ENCODE data around the gene KCNC2.

KCNC2 gene

GRCh38 chr12:75184516-75184915, 25.1 kb downstream of the KCNC2 start:
- no peaks in the 10 kb centered on the region for H3K4me1 ChIP-seq
- no peaks in the 10 kb centered on the region for H3K9me3 ChIP-seq
- no peak for DNase-seq
- intact Hi-C loops (cut with DNase I; ENCODE audit: low total_unique reads), result no loop called here
- no peaks in the 10 kb centered on the region for H3K36me3 ChIP-seq
- no peaks in the 10 kb centered on the region for H3K27me3 ChIP-seq
- H3K4me3 ChIP-seq, result no peak overlapping the region
- TF ChIP-seq, protein P1, sequence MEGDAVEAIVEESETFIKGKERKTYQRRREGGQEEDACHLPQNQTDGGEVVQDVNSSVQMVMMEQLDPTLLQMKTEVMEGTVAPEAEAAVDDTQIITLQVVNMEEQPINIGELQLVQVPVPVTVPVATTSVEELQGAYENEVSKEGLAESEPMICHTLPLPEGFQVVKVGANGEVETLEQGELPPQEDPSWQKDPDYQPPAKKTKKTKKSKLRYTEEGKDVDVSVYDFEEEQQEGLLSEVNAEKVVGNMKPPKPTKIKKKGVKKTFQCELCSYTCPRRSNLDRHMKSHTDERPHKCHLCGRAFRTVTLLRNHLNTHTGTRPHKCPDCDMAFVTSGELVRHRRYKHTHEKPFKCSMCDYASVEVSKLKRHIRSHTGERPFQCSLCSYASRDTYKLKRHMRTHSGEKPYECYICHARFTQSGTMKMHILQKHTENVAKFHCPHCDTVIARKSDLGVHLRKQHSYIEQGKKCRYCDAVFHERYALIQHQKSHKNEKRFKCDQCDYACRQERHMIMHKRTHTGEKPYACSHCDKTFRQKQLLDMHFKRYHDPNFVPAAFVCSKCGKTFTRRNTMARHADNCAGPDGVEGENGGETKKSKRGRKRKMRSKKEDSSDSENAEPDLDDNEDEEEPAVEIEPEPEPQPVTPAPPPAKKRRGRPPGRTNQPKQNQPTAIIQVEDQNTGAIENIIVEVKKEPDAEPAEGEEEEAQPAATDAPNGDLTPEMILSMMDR (IDR thresholded peaks at IDR 0.05), result no peak
- H3K27ac ChIP-seq, result no peak overlapping the region

DNA sequence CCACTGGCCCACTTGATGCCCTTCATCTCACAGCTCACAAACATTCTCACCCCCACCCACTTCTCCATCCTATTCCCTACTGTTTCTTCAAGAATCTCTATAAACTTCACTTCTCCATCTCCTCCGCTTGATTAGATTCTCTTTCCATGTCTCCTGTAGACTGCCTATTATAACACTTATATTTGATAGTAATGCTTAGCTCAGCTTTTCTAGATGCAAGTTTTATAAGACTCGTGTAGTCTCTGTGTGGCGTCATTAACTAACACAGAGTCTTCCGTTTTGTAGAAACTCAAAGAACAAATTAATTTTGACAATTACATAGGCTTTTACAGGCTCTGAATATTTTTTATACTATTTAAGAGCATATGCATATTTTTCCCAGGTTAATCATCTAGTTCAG, 25.7 kb downstream of the KCNC2 start:
- Histone ChIP-seq H3K27ac (no peak overlapping the region), H3K36me3 (no peaks in the 10 kb centered on the region), H3K27me3 (no peaks in the 10 kb centered on the region), H3K4me3 (no peak overlapping the region), H3K9me3 (no peaks in the 10 kb centered on the region), H3K4me1 (no peaks in the 10 kb centered on the region)
- TF ChIP-seq, protein P1 (IDR thresholded peaks at IDR 0.05), result no peak
- no peak for DNase-seq
- intact Hi-C loops (cut with DNase I; ENCODE audit: low total_unique reads), result no loop called here

DNA sequence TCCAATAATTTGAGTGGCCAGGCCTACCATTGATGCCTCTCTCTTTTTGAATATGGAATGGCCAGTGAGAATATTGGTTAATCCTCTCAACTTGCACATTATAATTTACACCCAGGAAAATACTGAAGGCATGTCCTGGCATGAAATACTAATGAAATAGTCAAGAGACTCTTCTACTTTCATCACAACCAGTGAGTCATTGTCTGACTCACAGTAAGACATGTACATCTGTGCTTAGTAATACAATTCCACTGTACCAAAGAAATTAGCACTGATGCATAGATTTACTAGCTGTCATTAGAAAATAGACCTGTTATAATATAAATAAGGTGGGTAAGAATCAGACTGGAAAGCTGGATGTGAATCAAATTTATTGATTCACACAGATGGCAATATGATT, 31.6 kb downstream of the KCNC2 start:
- intact Hi-C loops (cut with DNase I; ENCODE audit: low total_unique reads), result no loop called here
- DNase-seq, result no peak
- no peak overlapping the region for H3K27ac ChIP-seq
- no peaks in the 10 kb centered on the region for H3K9me3 ChIP-seq
- H3K4me1 ChIP-seq, result no peaks in the 10 kb centered on the region
- H3K36me3 ChIP-seq, result no peaks in the 10 kb centered on the region
- TF ChIP-seq, protein P1 (IDR thresholded peaks at IDR 0.05), result no peak
- H3K27me3 ChIP-seq, result no peaks in the 10 kb centered on the region
- no peak overlapping the region for H3K4me3 ChIP-seq

DNA sequence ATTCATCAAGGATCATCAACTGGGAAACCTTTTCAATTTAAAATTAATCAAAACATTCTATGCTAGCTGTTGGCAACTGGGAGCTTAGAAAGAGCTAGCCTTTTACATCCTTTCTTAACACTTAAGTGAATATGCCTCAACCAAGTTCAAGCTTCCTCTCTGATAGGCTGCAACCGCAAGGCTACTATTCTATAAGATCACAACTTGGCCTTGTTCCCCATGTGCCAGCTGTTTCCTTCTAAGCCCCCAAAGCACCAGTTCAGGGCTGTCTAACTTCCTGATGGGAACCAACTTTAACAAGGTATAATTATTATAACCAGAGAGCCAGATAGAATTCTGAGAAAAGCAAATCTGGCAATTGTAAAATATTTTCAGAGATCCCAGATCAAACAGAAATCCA, 37.0 kb downstream of the KCNC2 start:
- H3K27ac ChIP-seq, result no peak overlapping the region
- H3K4me1 ChIP-seq, result no peaks in the 10 kb centered on the region
- TF ChIP-seq, protein P1 (IDR thresholded peaks at IDR 0.05), result no peak
- H3K27me3 ChIP-seq, result no peaks in the 10 kb centered on the region
- intact Hi-C loops (cut with DNase I; ENCODE audit: low total_unique reads), result no loop called here
- H3K9me3 ChIP-seq, result no peaks in the 10 kb centered on the region
- H3K4me3 ChIP-seq, result no peak overlapping the region
- DNase-seq, result no peak
- no peaks in the 10 kb centered on the region for H3K36me3 ChIP-seq

DNA sequence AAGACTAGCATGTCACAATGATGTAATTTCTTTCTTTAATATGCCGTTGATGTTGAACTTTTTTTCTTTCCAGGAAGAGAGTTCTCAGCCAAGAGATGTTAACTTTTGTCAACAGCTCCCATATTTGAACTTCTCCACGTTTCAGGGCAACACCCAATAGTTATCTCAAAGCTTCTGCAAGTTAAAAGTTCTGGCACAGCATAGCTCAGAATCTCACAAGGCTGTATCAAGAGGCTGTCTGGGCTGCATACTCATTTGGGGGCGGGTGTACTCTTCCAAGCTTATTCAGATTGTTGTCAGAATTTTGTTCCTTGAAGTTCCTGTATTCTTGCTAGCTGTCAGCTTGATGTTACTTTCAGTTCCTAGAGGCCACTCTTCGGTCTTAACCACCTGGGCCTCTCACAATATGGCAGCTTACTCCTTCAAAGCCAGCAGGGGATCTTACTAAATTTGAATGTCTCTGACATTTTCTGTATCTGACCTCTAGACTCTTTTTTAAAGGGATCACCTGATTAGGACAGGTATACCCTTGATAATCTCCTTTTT, 38.9 kb downstream of the KCNC2 start:
- H3K4me1 ChIP-seq, result no peaks in the 10 kb centered on the region
- intact Hi-C loops (cut with DNase I; ENCODE audit: low total_unique reads), result no loop called here
- H3K9me3 ChIP-seq, result no peaks in the 10 kb centered on the region
- DNase-seq, result no peak
- TF ChIP-seq, protein P1 (IDR thresholded peaks at IDR 0.05), result no peak
- no peak overlapping the region for H3K27ac ChIP-seq
- H3K36me3 ChIP-seq, result no peaks in the 10 kb centered on the region
- no peaks in the 10 kb centered on the region for H3K27me3 ChIP-seq
- no peak overlapping the region for H3K4me3 ChIP-seq

DNA sequence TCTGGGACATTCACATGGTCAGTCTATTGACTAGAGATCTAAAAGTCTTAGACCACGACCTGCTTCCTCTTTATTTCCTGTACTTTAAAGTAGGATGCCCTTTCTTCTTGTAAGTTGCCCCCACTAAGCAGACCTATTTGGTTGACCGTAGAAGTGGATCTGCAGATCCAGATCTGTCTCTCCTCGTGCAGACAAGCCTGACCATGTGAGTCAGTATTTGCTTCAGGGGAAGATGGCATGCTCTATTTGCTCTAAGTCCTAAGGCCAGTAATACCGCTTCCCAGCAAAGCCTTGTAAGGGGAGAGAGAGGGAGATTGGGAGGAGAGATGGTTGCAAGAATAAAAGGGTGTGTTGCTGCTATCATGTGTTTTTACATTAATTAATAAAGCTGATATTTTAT, 46.8 kb downstream of the KCNC2 start:
- H3K27me3 ChIP-seq, result no peaks in the 10 kb centered on the region
- TF ChIP-seq, protein P1 (IDR thresholded peaks at IDR 0.05), result no peak
- H3K27ac ChIP-seq, result no peak overlapping the region
- no peaks in the 10 kb centered on the region for H3K36me3 ChIP-seq
- H3K9me3 ChIP-seq, result no peaks in the 10 kb centered on the region
- intact Hi-C loops (cut with DNase I; ENCODE audit: low total_unique reads), result no loop called here
- H3K4me1 ChIP-seq, result no peaks in the 10 kb centered on the region
- DNase-seq, result no peak
- no peak overlapping the region for H3K4me3 ChIP-seq

Data from tibial artery (tissue), 4 donors.